IMR-90 (cell line): ENCODE data around the gene CYBRD1.

ENCODE experiments used
- BHLHE40 ChIP-seq: fragments of 150-350 bp; IDR thresholded peaks from 2 replicates; pipeline ENCODE4 v1.6.1; 2016; ENCODE audit warnings: mild to moderate bottlenecking, low read depth, low read length
- CEBPB ChIP-seq: IDR thresholded peaks from 2 replicates; pipeline ENCODE4 v1.6.1; 2012; ENCODE audit warnings: low read depth, low read length, improper control_type of control experiment
- CHD1 ChIP-seq: IDR thresholded peaks from 2 replicates; pipeline ENCODE4 v1.6.1; 2012; ENCODE audit warnings: low read depth, low read length, improper control_type of control experiment
- ELK1 ChIP-seq: fragments of 150-350 bp; IDR thresholded peaks from 2 replicates; pipeline ENCODE4 v1.6.1; 2016; ENCODE audit warnings: low read depth, mild to moderate bottlenecking, low read length, moderate library complexity, borderline replicate concordance
- MAZ ChIP-seq: IDR thresholded peaks from 2 replicates; pipeline ENCODE4 v1.6.1; 2012; ENCODE audit warnings: low read depth, mild to moderate bottlenecking, low read length, improper control_type of control experiment, moderate library complexity, borderline replicate concordance
- MXI1 ChIP-seq: IDR thresholded peaks from 2 replicates; pipeline ENCODE4 v1.6.1; 2012; ENCODE audit warnings: low read depth, mild to moderate bottlenecking, low read length, moderate library complexity, borderline replicate concordance
- NFE2L2 ChIP-seq: fragments of 150-350 bp; IDR thresholded peaks from 2 replicates; pipeline ENCODE4 v1.6.1; 2016; ENCODE audit warnings: low read depth, mild to moderate bottlenecking, low read length
- POLR2A ChIP-seq: IDR thresholded peaks from 2 replicates; pipeline ENCODE4 v1.6.1; 2012; ENCODE audit warnings: mild to moderate bottlenecking, low read depth, low read length
- RAD21 ChIP-seq: IDR thresholded peaks from 2 replicates; pipeline ENCODE4 v1.6.1; 2012; ENCODE audit warnings: low read length, improper control_type of control experiment
- RCOR1 ChIP-seq: IDR thresholded peaks from 2 replicates; pipeline ENCODE4 v1.6.1; 2012; ENCODE audit warnings: mild to moderate bottlenecking, low read length, improper control_type of control experiment; ENCODE audit not compliant: insufficient replicate concordance
- RFX5 ChIP-seq: IDR thresholded peaks from 2 replicates; pipeline ENCODE4 v1.8.0; 2012; ENCODE audit warnings: low read depth, mild to moderate bottlenecking, low read length, moderate library complexity
- SMC3 ChIP-seq: fragments of 150-350 bp; IDR thresholded peaks from 2 replicates; pipeline ENCODE4 v1.6.1; 2016; ENCODE audit warnings: low read depth, mild to moderate bottlenecking, antibody characterized with exemption, low read length, moderate library complexity
- USF2 ChIP-seq: fragments of 150-350 bp; IDR thresholded peaks from 2 replicates; pipeline ENCODE4 v1.6.1; 2017; ENCODE audit warnings: mild to moderate bottlenecking, antibody characterized with exemption, low read length, low read depth
- TF ChIP-seq, protein P1 (sequence below): conservative IDR thresholded peaks from 2 replicates; pipeline ENCODE4 v1.5.1; 2012; ENCODE audit warnings: mild to moderate bottlenecking, low read depth, low read length, improper control_type of control experiment

GRCh38 chr2:171515672-171516298, 6.5 kb upstream of the CYBRD1 start:
- TF ChIP-seq POLR2A (no peak), CEBPB (no peak), ELK1 (no peak), BHLHE40 (no peak), RAD21 (no peak), MAZ (no peak), MXI1 (no peak), NFE2L2 (no peak), RFX5 (no peak), CHD1 (no peak), RCOR1 (no peak), SMC3 (no peak), USF2 (no peak)
- TF ChIP-seq, protein P1, sequence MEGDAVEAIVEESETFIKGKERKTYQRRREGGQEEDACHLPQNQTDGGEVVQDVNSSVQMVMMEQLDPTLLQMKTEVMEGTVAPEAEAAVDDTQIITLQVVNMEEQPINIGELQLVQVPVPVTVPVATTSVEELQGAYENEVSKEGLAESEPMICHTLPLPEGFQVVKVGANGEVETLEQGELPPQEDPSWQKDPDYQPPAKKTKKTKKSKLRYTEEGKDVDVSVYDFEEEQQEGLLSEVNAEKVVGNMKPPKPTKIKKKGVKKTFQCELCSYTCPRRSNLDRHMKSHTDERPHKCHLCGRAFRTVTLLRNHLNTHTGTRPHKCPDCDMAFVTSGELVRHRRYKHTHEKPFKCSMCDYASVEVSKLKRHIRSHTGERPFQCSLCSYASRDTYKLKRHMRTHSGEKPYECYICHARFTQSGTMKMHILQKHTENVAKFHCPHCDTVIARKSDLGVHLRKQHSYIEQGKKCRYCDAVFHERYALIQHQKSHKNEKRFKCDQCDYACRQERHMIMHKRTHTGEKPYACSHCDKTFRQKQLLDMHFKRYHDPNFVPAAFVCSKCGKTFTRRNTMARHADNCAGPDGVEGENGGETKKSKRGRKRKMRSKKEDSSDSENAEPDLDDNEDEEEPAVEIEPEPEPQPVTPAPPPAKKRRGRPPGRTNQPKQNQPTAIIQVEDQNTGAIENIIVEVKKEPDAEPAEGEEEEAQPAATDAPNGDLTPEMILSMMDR = no peak
